ENCODE results near the gene MLXIP.
"Not testable (repeated sequence)": the region's sequence is repeated elsewhere in the genome, so short reads cannot be mapped to it uniquely, and the experiment has no call there.

The MLXIP gene

GRCh38 chr12:122078141-122079032, at the start of gene MLXIP:
MLXIP (plus strand) TSS chr12:122078756; CDS start chr12:122078854, 98 bp downstream.
- in situ Hi-C loops (cut with MboI; ENCODE audit: low sequenced_read_pairs) = no loop called here

DNA sequence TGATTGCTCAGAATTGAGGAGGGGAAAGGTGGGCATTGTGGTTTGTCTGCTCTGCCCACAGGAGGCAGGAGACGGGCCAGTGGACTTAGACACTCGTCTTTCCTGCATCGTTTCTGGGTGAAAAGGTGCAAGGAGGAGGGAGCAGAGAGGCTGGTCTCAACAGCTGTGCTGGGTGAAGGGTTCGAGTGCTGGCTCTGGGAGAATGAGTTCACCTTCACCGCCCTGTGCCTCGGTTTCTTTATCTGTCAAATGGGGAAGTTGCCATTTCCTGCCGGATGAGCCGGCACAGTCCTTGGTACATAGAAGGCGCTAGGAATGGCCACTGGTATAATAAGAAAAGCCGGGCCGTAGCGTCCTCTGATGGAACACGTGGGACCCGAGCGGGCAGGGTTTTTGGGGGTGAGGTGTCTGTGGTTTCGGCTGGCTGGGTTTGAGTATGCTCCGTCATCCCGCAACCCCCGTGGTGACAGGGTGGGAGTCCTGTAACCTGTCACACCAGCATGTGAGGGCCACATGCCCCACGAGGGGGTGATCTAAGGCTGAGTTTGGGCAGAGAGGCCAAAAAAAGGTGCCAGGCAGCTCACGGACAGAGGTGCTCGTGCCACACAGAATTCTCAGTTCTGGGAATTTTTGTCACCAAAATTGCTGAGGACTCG, 49.5 kb upstream of the MLXIP start:
- in situ Hi-C loops (cut with MboI; ENCODE audit: low sequenced_read_pairs) = no loop called here

GRCh38 chr12:122029620-122030423, 48.7 kb upstream of the MLXIP start:
- in situ Hi-C loops (cut with MboI; ENCODE audit: low sequenced_read_pairs) = no loop called here

- in situ Hi-C loops (cut with MboI; ENCODE audit: low sequenced_read_pairs) = no loop called here
Measured at GRCh38 chr12:122030424-122031035, 48.0 kb upstream of the MLXIP start.

- in situ Hi-C loops (cut with MboI; ENCODE audit: low sequenced_read_pairs) = no loop called here
Measured at GRCh38 chr12:122031342-122032216, 47.0 kb upstream of the MLXIP start.

- in situ Hi-C loops (cut with MboI; ENCODE audit: low sequenced_read_pairs) = no loop called here
Measured at GRCh38 chr12:122032580-122032979, 46.0 kb upstream of the MLXIP start.

GRCh38 chr12:122035292-122035691, 43.3 kb upstream of the MLXIP start:
- in situ Hi-C loops (cut with MboI; ENCODE audit: low sequenced_read_pairs) = no loop called here

DNA sequence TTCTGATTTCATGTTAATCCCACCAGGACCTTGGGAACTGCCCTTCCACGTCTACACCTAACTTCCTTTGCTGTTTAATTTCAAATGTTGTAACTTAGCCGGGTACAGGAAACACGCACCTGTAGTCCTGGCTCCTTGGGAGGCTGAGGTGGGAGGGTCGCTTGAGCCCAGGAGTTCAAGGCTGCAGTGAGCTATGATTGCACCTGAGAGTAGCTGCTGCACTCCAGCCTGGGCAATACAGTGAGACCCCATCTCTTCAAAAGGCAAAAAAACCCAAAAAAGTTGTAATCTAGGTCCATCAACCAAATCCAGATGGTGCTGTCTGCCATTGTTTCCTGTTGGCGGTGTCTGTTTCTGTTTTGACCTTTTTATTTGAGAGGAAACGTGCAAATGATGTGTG, 42.4 kb upstream of the MLXIP start:
- in situ Hi-C loops (cut with MboI; ENCODE audit: low sequenced_read_pairs) = no loop called here

DNA sequence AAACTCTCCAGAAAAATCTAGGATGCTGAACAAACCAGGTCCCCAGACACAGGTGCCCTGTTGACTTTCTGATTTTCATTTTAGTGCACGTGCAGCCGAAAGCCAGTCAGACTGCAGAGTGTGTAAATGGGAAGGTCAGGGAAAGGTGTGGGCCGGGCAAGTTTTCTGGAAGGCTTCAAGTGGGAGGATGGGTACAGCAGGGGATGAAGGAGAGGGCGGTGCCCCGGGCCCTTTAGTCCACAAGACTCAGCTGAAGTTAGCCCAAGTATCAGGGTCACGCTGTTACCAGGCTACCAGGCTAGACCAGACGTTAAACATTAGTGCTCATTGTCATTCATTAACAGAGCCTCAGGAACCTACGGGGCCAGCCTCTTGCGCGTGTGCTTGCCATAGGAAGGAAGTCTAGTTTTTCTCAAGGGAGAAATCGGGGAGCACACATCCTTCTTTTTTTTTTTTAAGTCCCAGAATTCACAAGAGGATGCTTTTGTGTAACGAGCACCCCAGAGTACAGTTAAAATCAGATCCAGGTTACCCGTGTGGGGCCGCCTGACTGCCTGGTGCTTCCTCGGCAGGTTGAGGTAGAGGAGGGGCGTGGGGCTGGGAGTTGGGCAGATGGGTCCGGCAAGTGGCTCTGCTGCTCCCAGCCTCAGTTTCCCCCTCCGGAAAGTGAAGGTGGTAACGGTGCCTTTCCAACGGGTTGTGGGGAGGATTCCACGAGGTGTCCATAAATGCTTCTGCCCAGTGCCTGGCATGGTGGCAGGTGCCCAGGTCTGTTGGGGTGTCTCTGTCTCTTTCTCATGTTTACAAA, 37.8 kb upstream of the MLXIP start:
- in situ Hi-C loops (cut with MboI; ENCODE audit: low sequenced_read_pairs) = no loop called here

- in situ Hi-C loops (cut with MboI; ENCODE audit: low sequenced_read_pairs) = not testable (repeated sequence)
Measured at GRCh38 chr12:122041458-122041857, 37.1 kb upstream of the MLXIP start.

GRCh38 chr12:122042910-122043309, 35.6 kb upstream of the MLXIP start:
- in situ Hi-C loops (cut with MboI; ENCODE audit: low sequenced_read_pairs) = no loop called here

GRCh38 chr12:122043476-122043875, 35.1 kb upstream of the MLXIP start:
- in situ Hi-C loops (cut with MboI; ENCODE audit: low sequenced_read_pairs) = no loop called here

GRCh38 chr12:122045262-122045661, 33.3 kb upstream of the MLXIP start:
- in situ Hi-C loops (cut with MboI; ENCODE audit: low sequenced_read_pairs) = no loop called here

- in situ Hi-C loops (cut with MboI; ENCODE audit: low sequenced_read_pairs) = no loop called here
Measured at GRCh38 chr12:122046145-122046544, 32.4 kb upstream of the MLXIP start.

DNA sequence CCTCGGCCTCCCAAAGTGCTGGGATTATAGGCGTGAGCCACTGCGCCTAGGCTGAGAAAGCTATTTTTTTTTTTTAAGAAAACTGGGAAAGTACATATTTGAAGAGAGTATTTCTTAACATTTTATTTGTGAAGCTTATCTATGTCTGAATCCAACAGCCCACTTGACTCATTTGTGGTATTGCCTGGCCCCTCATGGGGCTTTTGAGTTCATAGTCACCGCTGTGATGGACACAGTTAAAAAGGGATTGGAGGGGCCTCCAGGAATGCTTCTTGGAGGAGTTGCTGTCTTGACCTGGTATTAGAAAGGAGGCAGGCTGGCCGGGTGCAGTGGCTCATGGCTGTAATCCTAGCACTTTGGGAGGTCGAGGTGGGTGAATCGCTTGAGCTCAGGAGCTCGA, 30.4 kb upstream of the MLXIP start:
- in situ Hi-C loops (cut with MboI; ENCODE audit: low sequenced_read_pairs) = no loop called here

GRCh38 chr12:122049827-122050226, 28.7 kb upstream of the MLXIP start:
- in situ Hi-C loops (cut with MboI; ENCODE audit: low sequenced_read_pairs) = no loop called here

- in situ Hi-C loops (cut with MboI; ENCODE audit: low sequenced_read_pairs) = no loop called here
Measured at GRCh38 chr12:122050706-122051105, 27.9 kb upstream of the MLXIP start.

DNA sequence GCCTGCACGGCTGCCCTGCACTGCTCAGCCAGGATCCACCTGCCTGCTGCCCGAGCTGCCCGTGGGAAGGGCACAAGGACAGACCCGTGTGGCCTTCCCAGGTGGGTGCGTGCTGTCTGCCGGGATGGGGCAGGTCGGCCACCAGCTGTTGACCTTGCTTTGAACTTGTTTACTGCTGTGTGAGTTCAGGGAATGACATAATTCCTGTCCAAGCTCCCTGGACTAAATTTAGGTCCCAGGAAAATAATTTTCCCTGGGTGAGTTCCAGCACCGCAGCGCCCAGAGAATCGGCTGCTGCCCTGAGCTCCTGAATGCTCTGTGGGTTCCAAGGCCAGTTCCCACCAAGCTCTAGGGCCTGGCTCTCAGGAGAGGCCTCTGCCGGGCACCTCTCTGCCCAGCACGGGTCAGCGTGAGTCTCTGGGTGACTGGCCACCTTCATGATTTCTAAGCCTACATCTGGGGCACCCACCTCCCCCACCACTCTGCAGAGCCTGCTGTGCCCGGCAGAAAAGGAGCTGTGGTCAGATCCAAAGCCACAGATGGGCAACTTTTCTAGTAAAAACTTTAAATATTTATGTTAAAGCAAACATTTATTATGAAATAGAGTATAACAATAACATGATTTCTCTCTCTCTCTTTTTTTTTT, 27.2 kb upstream of the MLXIP start:
- in situ Hi-C loops (cut with MboI; ENCODE audit: low sequenced_read_pairs) = no loop called here

DNA sequence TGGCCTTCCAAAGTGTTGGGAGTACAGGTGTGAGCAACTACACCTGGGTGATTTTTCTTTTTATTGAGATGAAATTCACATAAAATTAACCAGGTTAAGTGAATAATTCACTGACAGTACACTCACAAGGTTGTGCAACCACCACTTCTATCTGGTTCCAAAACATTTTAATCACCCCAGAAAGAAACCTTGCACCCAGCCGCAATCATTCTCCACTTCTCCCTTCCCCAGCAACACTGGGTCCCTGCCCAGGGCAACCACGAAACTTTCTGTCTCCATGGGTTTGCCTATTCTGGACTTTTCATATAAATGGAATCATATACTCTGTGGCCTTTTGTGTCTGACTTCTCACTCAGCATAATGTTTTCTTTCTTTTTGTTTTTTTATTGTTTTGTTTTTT, 26.3 kb upstream of the MLXIP start:
- in situ Hi-C loops (cut with MboI; ENCODE audit: low sequenced_read_pairs) = no loop called here
